RPMI8226 (cell line): Measurements from ENCODE around the gene PKP1.

Experiments used
- DNase-seq: peaks from one replicate; pipeline ENCODE4 v3.0.0-alpha.2; 2015

Gene PKP1

GRCh38 chr1:201376107-201376463 lies 92.8 kb downstream of the PKP1 start:
- DNase-seq = no peak

GRCh38 chr1:201376464-201377374 lies 93.4 kb downstream of the PKP1 start:
- peak; percentile 70 for DNase-seq

- no peak for DNase-seq
Measured at GRCh38 chr1:201377611-201378092, 94.3 kb downstream of the PKP1 start, which contains the start of gene TNNT2. Gene TNNT2, minus strand, starts transcription at chr1:201377680. Its CDS starts 4,426 bp downstream, at chr1:201373254.

GRCh38 chr1:201378804-201379203 lies 95.5 kb downstream of the PKP1 start:
- no peak for DNase-seq

DNA sequence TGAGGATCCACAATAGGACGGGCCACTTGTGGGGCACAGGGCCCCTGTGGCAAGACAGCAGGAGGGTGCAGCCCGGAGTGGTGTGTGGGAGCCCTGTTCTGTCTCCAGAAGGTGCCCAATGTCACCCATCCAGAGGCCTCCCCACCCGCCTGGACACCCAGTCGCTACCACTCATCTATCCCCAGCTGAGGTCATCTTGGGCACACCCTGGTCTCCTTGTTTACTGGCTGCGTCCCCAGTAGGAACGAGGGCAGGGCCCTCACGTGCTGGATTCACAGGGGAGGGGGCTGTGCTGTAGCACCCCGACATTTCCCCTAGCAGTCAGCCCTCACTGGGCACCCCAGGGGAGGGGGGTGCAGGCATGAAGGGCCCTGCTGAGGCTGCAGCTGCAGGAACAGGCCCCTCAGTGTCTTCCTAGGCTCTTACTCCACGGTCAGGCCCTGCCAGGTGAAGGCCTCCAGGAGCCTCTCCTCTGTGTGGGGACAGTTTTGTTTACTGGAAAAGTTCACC lies 96.5 kb downstream of the PKP1 start:
- no peak for DNase-seq

GRCh38 chr1:201381130-201381529 lies 97.8 kb downstream of the PKP1 start:
- DNase-seq = no peak
